Measurements from ENCODE around the gene SHC3. TPM values are rescaled to one million over a fixed set of nuclear protein-coding genes. Genes with fewer than 3 reads are reported as not detected.

SHC3 gene
- total and polyA plus RNA-seq, 4 donors, result 0.10 to 6.9 (median 1.1) TPM; not detected in 1

GRCh38 chr9:89008055-89008743, 170.4 kb downstream of the SHC3 start:
- H3K4me3 ChIP-seq (ENCODE audit: low read length in 2 of 2), result no peak overlapping the region
- no peaks in the 10 kb centered on the region for H3K9me3 ChIP-seq (ENCODE audit: control insufficient read depth, low read length)
- no peak for ATAC-seq (ENCODE audit: low FRiP score)
- DNase-seq, result peak in 1 of 2 donors; percentile 13
- peaks cover 0 to 3% of the 10 kb centered on the region in 2 donors for H3K36me3 ChIP-seq (ENCODE audit: control insufficient read depth in 1 of 2, insufficient read depth in 2 of 2, low read length in 1 of 2)
- no peak overlapping the region for H3K27ac ChIP-seq (ENCODE audit: low read depth in 1 of 2, low read length in 2 of 2)
- intact Hi-C loops (cut with DNase I), result loop anchor here in 1 of 2 donors (10.0 kb wide), 1 partner anchor 623 kb away; the partner anchor contains the start of gene SPIN1
- WGBS, 2 donors, result 87 to 89% methylated on average over 9 of the region's 9 CpGs
- H3K4me1 ChIP-seq (ENCODE audit: control insufficient read depth in 1 of 2, insufficient read depth in 2 of 2, low read length in 2 of 2), result no peaks in the 10 kb centered on the region
- no peaks in the 10 kb centered on the region for H3K27me3 ChIP-seq (ENCODE audit: control insufficient read depth in 1 of 2, insufficient read depth in 2 of 2, low read length in 1 of 2)

- H3K27ac ChIP-seq (ENCODE audit: low read depth in 1 of 2, low read length in 2 of 2), result no peak overlapping the region
- intact Hi-C loops (cut with DNase I), result loop anchor here in 1 of 2 donors (10.0 kb wide), 1 partner anchor 622 kb away; the partner anchor contains the start of gene SPIN1
- H3K4me3 ChIP-seq (ENCODE audit: low read length in 2 of 2), result no peak overlapping the region
- no peaks in the 10 kb centered on the region for H3K27me3 ChIP-seq (ENCODE audit: control insufficient read depth in 1 of 2, insufficient read depth in 2 of 2, low read length in 1 of 2)
- peaks cover 0 to 5% of the 10 kb centered on the region in 2 donors for H3K36me3 ChIP-seq (ENCODE audit: control insufficient read depth in 1 of 2, insufficient read depth in 2 of 2, low read length in 1 of 2)
- DNase-seq, result peak in 1 of 2 donors; percentile 23
- WGBS, 2 donors, result 78 to 86% methylated on average over 9 of the region's 9 CpGs
- ATAC-seq (ENCODE audit: low FRiP score), result no peak
- no peaks in the 10 kb centered on the region for H3K4me1 ChIP-seq (ENCODE audit: control insufficient read depth in 1 of 2, insufficient read depth in 2 of 2, low read length in 2 of 2)
- no peaks in the 10 kb centered on the region for H3K9me3 ChIP-seq (ENCODE audit: control insufficient read depth, low read length)
Measured at GRCh38 chr9:89006996-89007967, 171.3 kb downstream of the SHC3 start.

- 1 to 6% methylated on average over 2 of the region's 2 CpGs for WGBS, 2 donors
- Histone ChIP-seq H3K4me3 (ENCODE audit: low read length in 2 of 2) (no peak overlapping the region), H3K27me3 (ENCODE audit: control insufficient read depth in 1 of 2, insufficient read depth in 2 of 2, low read length in 1 of 2) (no peaks in the 10 kb centered on the region), H3K36me3 (ENCODE audit: control insufficient read depth in 1 of 2, insufficient read depth in 2 of 2, low read length in 1 of 2) (peaks cover 0 to 8% of the 10 kb centered on the region in 2 donors), H3K9me3 (ENCODE audit: control insufficient read depth, low read length) (no peaks in the 10 kb centered on the region), H3K27ac (ENCODE audit: low read depth in 1 of 2, low read length in 2 of 2) (no peak overlapping the region), H3K4me1 (ENCODE audit: control insufficient read depth in 1 of 2, insufficient read depth in 2 of 2, low read length in 2 of 2) (no peaks in the 10 kb centered on the region)
- intact Hi-C loops (cut with DNase I), result loop anchor here in 1 of 2 donors (10.0 kb wide), 1 partner anchor 621 kb away; the partner anchor contains the start of gene SPIN1
- DNase-seq (no peak), ATAC-seq (ENCODE audit: low FRiP score) (no peak)
Measured at GRCh38 chr9:89006267-89006666, 172.4 kb downstream of the SHC3 start.

- Histone ChIP-seq H3K9me3 (ENCODE audit: control insufficient read depth, low read length) (no peaks in the 10 kb centered on the region), H3K27ac (ENCODE audit: low read depth in 1 of 2, low read length in 2 of 2) (no peak overlapping the region), H3K27me3 (ENCODE audit: control insufficient read depth in 1 of 2, insufficient read depth in 2 of 2, low read length in 1 of 2) (no peaks in the 10 kb centered on the region), H3K36me3 (ENCODE audit: control insufficient read depth in 1 of 2, insufficient read depth in 2 of 2, low read length in 1 of 2) (peaks cover 0 to 8% of the 10 kb centered on the region in 2 donors), H3K4me3 (ENCODE audit: low read length in 2 of 2) (no peak overlapping the region), H3K4me1 (ENCODE audit: control insufficient read depth in 1 of 2, insufficient read depth in 2 of 2, low read length in 2 of 2) (no peaks in the 10 kb centered on the region)
- DNase-seq (peak in 1 of 2 donors; percentile 48), ATAC-seq (ENCODE audit: low FRiP score) (no peak)
- intact Hi-C loops (cut with DNase I), result loop anchor here in 1 of 2 donors (10.0 kb wide), 1 partner anchor 621 kb away; the partner anchor contains the start of gene SPIN1
- WGBS, 2 donors, result 91 to 92% methylated on average over 9 of the region's 9 CpGs
Measured at GRCh38 chr9:89005323-89005722, 173.3 kb downstream of the SHC3 start.

GRCh38 chr9:89002987-89003386, 175.6 kb downstream of the SHC3 start:
- ATAC-seq (ENCODE audit: low FRiP score), result no peak
- intact Hi-C loops (cut with DNase I), result loop anchor here (2.0 to 10.0 kb wide), 2 partner anchors 410 to 618 kb away; partner anchors contain the start of gene SPIN1 (in 1 of the 2)
- Histone ChIP-seq H3K36me3 (ENCODE audit: control insufficient read depth in 1 of 2, insufficient read depth in 2 of 2, low read length in 1 of 2) (peaks cover 0 to 8% of the 10 kb centered on the region in 2 donors), H3K27ac (ENCODE audit: low read depth in 1 of 2, low read length in 2 of 2) (no peak overlapping the region), H3K9me3 (ENCODE audit: control insufficient read depth, low read length) (no peaks in the 10 kb centered on the region), H3K27me3 (ENCODE audit: control insufficient read depth in 1 of 2, insufficient read depth in 2 of 2, low read length in 1 of 2) (no peaks in the 10 kb centered on the region), H3K4me3 (ENCODE audit: low read length in 2 of 2) (no peak overlapping the region), H3K4me1 (ENCODE audit: control insufficient read depth in 1 of 2, insufficient read depth in 2 of 2, low read length in 2 of 2) (no peaks in the 10 kb centered on the region)
- DNase-seq, result peak in 1 of 2 donors; percentile 15
- 94 to 95% methylated on average over 6 of the region's 6 CpGs for WGBS, 2 donors

GRCh38 chr9:89001917-89002540, 176.6 kb downstream of the SHC3 start:
- ATAC-seq (ENCODE audit: low FRiP score) (no peak), DNase-seq (peak in 1 of 2 donors; percentile 59)
- H3K4me1 ChIP-seq (ENCODE audit: control insufficient read depth in 1 of 2, insufficient read depth in 2 of 2, low read length in 2 of 2), result no peaks in the 10 kb centered on the region
- H3K27me3 ChIP-seq (ENCODE audit: control insufficient read depth in 1 of 2, insufficient read depth in 2 of 2, low read length in 1 of 2), result no peaks in the 10 kb centered on the region
- H3K36me3 ChIP-seq (ENCODE audit: control insufficient read depth in 1 of 2, insufficient read depth in 2 of 2, low read length in 1 of 2), result peaks cover 0 to 6% of the 10 kb centered on the region in 2 donors
- no peak overlapping the region for H3K27ac ChIP-seq (ENCODE audit: low read depth in 1 of 2, low read length in 2 of 2)
- 96 to 98% methylated on average over 27 of the region's 27 CpGs for WGBS, 2 donors
- intact Hi-C loops (cut with DNase I), result loop anchor here (2.0 to 10.0 kb wide), 2 partner anchors 409 to 617 kb away; partner anchors contain the start of gene SPIN1 (in 1 of the 2)
- H3K9me3 ChIP-seq (ENCODE audit: control insufficient read depth, low read length), result no peaks in the 10 kb centered on the region
- H3K4me3 ChIP-seq (ENCODE audit: low read length in 2 of 2), result no peak overlapping the region

GRCh38 chr9:89000973-89001916, 177.4 kb downstream of the SHC3 start:
- peak; percentile 80 for ATAC-seq (ENCODE audit: low FRiP score)
- 26 to 28% methylated on average over 52 of the region's 52 CpGs for WGBS, 2 donors
- H3K27ac ChIP-seq (ENCODE audit: low read depth in 1 of 2, low read length in 2 of 2), result peak overlapping the region in 1 of 2 donors; percentile 64
- peaks cover 0 to 3% of the 10 kb centered on the region in 2 donors for H3K4me1 ChIP-seq (ENCODE audit: control insufficient read depth in 1 of 2, insufficient read depth in 2 of 2, low read length in 2 of 2)
- H3K27me3 ChIP-seq (ENCODE audit: control insufficient read depth in 1 of 2, insufficient read depth in 2 of 2, low read length in 1 of 2), result no peaks in the 10 kb centered on the region
- intact Hi-C loops (cut with DNase I), result loop anchor here in 1 of 2 donors (2.0 to 10.0 kb wide), 2 partner anchors 408 to 616 kb away; partner anchors contain the start of gene SPIN1
- peak; percentile 93 to 95 for DNase-seq
- H3K4me3 ChIP-seq (ENCODE audit: low read length in 2 of 2), result no peak overlapping the region
- H3K9me3 ChIP-seq (ENCODE audit: control insufficient read depth, low read length), result no peaks in the 10 kb centered on the region
- peaks cover 0 to 11% of the 10 kb centered on the region in 2 donors for H3K36me3 ChIP-seq (ENCODE audit: control insufficient read depth in 1 of 2, insufficient read depth in 2 of 2, low read length in 1 of 2)

Data from aorta (tissue), 5 donors.